Activated CD8-positive, alpha-beta memory T cell treated with anti-CD3 and anti-CD28 coated beads for 4 hours (primary cell): ENCODE measurements around the gene CPLANE2.
"Not testable (repeated sequence)": the region's sequence is repeated elsewhere in the genome, so short reads cannot be mapped to it uniquely, and the experiment has no call there.

ENCODE experiments used
- DNase-seq, 2 donors: peaks; one replicate each; pipeline ENCODE4 v3.0.0-alpha.2; 2020; ENCODE audit warnings: low read depth in 2 of 2

The CPLANE2 gene, protein sequence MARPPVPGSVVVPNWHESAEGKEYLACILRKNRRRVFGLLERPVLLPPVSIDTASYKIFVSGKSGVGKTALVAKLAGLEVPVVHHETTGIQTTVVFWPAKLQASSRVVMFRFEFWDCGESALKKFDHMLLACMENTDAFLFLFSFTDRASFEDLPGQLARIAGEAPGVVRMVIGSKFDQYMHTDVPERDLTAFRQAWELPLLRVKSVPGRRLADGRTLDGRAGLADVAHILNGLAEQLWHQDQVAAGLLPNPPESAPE

DNA sequence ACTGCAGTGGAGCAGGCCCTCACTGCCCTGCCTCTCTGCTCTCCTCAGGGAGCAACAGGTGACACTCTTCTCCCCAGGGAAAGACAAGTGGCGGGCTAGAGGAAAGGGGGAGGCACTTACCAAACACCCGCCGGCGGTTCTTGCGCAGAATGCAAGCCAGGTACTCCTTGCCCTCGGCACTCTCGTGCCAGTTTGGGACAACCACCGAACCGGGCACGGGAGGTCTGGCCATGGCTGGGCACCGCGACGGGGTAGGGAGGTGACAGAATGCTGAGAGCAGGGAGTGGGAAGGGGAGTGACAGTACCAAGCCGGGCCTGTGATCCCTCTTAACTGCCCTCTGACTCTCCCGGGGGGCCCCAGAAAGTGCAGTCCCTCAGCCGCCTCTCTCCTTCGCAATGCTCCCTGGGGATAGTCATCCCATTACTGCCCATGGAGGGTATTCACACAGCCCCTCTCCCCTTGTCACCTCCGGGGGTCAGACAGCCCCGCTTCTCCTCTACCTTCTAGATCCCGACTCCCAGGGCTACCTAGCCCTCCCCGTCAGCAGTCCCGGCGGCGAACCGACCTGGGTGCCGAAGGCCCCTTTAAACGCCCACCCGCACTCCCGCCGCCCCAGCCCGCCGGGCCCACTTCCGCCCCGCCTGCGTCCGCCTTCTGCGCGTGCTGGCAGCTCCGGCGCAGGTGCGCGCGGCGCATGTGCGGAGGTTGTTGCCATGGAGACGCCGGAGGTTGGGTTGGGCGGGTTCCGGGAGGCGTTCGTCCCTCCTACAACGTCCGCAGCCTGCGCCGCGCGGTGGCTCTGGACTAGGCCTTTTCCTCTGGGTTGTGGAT is at the start of gene CPLANE2:
Gene CPLANE2 (minus strand): TSS at position 673 of the 832 bp plus-strand sequence. CDS start 441 bp downstream, at position 232.
- DNase-seq = peak; percentile 90

DNA sequence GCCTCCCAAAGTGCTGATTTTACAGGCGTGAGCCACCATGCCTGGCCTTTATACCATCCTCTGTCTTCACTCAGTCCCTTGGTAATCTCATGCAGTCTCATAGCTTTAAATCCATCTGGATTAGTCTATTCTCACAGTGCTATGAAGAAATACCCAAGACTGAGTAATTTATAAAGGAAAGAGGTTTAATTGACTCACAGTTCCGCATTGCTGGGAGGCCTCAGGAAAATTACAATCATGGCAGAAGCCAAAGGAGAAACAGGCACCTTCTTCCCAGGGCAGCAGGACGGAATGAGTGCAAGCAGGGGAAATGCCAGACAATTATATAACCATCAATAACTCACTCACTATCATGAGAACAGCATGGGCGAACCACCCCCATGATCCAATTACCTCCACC is 49.1 kb upstream of the CPLANE2 start:
- no peak for DNase-seq

DNA sequence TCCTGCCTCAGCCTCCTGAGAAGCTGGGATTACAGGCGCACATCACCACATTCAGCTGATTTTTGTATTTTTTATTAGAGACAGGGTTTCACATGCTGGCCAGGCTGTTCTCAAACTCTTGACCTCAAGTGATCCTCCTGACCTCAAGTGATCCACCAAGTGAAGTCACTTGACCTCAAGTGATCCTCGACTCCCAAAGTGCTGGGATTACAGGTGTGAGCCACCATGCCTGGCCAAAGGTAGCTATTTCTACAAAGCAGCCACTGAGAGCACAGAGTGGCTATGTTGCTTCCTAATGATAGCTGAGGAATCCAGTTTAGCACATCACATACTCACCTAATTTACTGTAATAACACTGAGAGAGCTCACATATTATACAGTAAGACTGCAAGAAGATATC is 44.8 kb upstream of the CPLANE2 start:
- no peak for DNase-seq

DNA sequence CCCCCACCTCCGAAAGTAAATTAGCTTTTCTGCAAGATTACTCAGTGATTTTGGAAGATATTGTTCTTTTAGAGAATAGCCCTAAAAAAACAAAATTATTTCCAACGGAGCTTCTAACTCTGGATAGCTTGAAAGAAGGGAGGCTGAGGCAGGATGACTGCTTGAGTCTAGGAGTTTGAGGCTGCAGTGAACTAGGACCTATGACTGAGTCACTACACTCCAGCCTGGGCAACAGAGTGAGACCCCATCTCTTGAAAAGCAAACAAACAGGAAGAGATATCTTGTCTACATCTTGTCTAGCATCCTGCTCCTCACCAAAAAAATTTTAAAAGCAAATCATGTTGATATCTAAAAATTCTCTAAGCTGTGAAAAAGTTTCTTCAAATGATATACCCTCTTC is 42.2 kb upstream of the CPLANE2 start:
- no peak for DNase-seq

DNA sequence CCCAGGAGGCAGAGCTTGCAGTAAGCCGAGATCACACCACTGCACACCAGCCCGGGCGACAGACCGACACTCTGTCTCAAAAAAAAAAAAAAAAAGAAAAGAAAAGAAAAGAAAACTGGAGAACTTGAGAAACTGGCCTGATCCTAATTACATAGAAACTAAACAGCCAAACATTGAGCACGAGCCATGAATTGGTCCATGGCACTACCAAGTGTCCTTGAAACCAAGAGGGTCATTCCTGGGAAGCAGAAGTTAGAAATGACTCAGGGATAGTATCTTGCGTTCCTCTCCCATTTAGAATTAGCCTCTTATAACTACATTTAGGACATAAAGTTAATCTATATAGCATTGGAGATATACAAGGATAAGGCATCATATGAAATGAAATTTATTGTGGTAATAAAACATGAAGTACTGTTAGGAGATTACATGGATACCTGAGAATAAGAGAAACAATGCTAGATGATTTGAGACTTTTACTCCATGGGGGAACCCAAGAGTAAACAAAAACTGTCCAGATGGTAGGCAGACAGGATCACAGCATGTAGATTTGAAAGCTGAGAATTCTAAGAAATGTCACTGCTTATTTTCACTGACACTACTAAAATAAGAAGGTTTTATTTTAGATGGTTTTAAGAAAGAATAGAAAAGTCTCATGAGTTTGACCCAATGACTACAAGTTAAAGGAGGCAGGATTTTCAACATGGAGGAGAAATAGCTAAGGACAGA is 39.5 kb upstream of the CPLANE2 start:
- DNase-seq = no peak

DNA sequence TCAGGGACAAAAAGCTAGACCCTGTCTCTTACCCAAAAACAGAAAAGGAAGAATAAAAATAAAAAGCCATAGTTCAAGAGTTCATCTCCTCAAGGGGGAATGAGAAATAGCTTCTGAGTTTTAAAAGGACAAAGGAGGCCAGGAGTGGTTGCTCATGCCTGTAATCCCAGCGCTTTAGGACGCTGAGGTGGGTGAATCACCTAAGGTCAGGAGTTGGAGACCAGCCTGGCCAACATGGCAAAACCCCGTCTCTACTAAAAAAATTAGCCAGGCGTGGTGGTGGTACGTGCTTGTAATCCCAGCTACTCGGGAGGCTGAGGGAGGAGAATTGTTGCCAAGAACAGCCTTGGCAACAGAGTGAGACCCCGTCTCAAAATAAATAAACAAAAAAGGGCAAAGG is 38.6 kb upstream of the CPLANE2 start:
- no peak for DNase-seq

DNA sequence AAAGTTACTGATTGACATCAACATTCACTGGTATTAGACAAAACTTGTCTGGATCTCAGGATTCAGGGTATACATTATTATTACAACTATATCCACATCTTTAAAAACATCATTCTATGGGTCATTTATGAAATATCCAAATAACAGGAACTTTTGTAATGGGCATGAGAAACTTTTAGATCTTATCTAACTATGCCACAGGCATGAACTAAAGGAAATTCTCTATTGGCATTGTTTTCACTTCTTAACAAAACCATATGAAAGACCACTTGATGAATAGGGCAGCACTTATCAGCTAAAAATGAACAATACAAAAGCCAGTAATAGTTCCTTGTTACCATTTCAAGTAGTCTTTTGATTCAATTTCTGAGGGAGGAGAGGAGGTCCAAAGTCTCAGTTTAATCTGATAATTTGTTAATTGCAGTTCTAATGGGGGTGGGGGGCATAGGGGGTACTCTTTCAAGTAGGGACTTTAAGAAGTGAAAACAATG is 30.8 kb upstream of the CPLANE2 start:
- DNase-seq = no peak

DNA sequence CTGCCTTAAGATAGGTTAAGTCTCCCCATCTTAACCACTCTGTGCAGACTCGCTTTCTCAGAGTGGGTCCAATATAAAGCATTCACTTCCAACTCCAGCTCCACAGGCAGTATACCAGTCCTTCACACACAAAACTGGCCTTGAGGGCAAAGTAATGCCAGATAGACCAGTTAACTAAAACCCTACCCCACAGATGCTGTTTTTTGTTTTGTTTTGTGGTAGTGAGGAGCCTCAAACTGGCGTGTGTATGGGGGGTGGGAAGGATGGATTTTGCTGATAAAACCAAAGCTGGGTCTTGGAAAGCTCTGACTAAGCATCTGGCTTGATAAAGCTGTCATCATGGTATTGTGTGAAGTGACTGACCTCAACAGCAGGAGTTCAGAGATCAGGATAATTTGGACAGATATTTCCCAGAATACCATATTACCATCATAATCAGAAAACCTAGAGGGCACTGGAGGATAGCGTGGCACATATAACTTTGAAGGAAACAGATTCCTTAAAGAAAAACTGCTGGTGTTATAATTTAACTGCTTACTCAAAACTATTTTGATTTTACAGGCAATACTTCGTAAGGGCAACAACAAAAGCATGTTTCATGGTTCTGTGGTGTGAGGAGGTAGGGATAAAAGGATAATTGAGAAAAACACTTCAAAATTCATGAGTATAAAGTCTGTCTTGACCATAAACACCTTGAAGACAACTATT is 29.6 kb upstream of the CPLANE2 start:
- DNase-seq = no peak

DNA sequence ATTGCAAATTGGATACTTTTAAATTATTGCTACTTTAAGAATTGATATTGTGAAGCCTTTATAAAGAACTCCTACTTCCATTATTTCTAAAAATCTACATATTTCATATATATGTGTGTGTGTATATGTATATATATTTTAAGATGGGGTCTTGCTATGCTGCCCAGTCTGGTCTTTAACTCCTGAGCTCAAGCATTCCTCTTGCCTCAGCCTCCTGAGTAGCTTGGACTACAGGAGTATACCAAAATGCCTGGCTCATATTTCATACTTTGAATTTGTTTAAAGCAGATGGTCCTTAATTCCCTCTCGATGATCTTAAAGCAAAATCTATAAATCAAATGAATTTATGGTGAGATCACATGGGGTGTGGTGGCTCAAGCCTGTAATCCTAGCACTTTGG is 25.1 kb upstream of the CPLANE2 start:
- no peak for DNase-seq

DNA sequence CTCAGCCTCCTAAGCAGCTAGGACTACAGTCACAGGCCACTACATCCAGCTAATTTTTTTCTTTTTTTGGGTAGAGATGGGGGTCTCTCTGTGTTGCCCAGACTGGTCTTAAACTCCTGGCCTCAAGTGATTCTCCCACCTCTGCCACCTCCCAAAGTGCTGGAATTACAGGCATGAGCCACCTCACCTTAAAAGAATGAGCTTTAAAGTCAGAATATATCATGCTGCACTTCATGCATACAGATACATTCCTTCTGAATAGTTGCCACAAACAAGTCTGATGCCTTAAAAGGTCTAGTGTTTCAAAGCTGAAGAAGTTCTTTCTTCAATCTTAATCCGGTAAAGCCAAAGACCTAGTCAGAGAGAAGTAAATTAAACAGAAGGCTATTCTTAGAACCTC is 23.8 kb upstream of the CPLANE2 start:
- DNase-seq = no peak

DNA sequence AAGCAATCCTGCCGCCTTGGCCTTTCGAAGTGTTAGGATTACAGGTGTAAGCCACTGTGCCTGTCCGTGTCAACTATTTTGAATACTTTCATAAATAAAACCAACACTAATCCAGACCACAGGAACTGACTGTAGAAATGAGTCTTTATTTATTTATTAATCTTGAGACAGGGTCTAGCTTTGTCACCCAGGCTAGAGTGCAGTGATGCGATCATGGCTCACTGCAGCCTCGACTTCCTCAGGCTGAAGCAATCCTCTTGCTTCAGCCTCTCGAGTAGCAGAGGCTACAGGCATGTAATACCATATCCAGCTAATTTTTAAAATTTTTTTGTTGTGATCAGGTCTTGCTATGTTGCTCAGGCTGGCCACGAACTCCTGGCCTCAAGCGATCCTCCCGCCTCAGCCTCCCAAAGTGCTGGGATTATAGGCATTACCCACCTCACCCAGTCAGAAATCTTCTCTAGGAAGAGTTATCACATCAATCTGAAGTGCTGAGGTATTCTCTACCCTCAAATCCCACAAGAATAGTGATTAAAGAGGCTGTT is 21.7 kb upstream of the CPLANE2 start:
- DNase-seq = no peak

DNA sequence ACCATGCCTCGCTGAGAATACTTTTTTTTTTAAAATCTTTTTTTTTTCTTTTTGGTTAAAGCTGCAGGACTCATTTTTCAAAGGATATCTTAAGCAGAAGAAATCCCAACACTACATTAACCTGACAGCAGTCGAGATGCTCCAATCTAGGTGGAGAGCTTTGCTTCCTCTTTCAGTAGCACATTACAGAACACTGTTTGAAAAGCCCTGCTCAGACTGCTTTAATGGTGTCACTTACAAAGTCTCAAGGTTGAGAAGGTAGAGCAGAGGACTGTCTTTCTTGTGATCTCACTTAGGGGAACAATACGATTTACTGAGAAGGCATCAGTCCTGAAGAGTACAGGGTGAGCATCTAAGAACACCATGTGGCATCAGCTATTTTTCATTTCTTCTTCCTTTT is 21.0 kb upstream of the CPLANE2 start:
- no peak for DNase-seq

DNA sequence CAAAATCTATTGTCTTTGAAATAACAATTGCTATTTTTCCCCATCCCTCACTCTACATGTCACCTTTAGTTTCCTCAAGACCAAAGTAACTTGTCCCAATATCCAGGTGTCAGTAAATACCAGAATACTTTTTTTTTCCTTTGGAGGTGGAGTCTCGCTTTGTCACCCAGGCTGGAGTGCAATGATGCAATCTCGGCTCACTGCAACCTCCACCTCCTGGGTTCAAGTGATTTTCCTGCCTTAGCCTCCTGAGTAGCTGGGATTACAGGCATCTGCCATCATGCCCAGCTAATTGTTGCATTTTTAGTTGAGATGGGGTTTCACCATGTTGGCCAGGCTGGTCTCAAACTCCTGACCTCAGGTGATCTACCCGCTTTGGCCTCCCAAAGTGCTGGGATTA is 20.6 kb upstream of the CPLANE2 start:
- DNase-seq = not testable (repeated sequence)

DNA sequence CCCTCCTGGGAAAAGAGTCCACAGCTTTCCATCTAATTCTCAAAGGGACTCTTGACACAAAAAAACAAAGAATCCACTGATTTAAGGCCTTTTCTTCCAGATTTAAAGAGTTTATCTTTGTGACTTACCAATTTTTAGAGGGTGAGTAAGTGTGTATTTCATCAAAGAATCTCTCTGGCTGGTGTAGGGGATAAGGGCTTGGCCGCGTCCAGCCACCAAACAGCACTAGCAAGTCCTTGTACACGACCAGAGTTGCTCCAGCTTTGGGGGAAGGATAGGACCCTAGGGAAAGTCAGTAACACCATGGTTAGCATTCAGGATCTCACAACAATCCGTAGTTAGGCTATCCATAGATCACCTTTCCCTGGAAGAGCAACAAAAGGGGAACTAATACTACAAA is 19.5 kb upstream of the CPLANE2 start:
- DNase-seq = no peak

DNA sequence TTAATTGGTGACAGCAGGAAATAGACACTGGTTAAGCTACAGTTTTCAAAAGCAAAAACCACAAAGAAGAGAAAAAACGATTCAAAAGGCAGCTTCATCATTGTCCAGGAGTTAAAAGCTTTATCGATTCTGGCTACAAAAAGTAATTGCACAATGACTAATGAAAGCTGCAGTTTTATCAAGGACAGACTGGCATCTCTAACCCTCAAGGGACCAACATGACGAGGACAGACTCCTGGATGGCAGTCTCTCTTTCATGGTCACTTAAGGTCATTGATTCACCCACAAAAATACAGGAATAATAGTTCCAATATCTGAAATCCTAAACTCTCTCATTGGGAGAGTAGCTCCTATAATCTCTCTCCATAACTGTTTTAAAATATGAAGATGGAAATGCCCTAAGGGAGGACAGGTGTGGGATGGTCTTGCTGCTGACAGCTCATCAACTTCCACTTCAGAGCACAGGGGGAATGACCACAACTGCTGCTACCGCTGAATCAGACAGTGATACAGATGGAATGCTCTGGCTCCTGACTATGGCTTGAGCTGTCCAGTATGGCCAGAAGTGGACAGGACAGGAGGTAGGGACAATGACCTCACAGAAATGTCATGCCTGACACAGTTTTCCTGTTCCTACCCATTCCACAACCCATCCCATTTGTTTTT is 17.4 kb upstream of the CPLANE2 start:
- no peak for DNase-seq

DNA sequence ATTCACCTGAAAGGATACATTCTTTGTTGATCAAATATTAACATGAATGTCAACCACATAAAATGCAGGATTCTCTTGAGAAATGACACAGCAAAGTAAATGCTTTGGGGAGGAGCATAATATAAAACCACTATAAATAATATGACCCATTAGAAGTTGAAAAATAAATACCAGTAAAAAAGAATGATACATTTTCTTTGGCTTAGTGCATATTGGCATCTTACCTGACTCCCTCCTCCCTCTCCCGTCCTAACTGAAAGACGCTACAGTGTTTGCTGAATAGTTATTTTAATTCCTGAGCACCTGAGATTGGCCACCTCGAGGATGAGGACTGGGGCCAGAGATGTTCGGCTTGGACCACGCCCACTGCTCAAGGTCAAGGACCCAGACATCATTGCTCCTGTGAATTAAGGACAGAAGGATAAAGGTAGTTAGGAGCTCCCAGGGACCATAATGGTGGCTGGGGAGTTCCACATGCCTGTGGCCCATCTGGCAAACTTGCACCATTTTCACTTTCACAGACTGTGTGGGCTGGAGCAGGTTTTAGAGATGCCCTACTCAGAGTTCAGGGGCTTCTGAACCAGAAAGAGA is 16.4 kb upstream of the CPLANE2 start:
- no peak for DNase-seq

DNA sequence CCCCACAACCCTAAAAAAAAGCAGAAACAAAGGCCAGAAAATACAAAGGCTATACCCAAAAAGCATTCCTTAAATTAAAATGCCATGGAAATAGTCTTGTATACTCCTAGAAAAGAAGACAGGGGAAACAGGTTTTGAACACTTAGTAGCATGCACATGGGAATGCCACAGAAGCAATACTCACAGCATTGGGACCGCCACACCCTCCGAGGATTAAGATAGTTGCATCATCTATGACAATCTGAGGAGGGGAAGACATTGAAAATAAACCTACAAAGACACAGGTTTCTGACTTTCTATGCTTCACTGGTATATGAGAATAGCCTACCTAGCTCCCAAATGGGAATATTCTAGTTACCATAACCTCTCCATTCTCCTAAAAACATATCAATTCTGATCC is 15.9 kb upstream of the CPLANE2 start:
- DNase-seq = no peak

DNA sequence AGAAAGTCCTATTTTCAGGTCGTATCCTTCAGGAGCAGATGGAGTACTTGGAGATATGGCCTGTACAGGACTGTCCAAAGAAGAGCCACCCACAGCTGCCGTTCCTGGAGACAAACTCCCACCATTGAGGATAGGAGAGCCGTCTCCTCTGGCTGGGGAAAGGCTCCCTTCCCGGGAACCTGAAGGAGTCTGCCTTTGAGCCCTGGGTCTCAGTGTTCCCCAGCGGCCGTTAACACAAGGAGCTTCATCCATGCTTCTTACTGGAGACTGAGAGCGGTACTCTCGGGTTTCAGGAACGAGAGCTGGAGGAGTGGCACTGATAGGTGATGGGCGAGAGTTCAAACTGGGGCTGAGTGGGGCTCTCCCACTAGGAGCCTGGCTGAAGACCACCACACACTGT is 14.4 kb upstream of the CPLANE2 start:
- DNase-seq = no peak

DNA sequence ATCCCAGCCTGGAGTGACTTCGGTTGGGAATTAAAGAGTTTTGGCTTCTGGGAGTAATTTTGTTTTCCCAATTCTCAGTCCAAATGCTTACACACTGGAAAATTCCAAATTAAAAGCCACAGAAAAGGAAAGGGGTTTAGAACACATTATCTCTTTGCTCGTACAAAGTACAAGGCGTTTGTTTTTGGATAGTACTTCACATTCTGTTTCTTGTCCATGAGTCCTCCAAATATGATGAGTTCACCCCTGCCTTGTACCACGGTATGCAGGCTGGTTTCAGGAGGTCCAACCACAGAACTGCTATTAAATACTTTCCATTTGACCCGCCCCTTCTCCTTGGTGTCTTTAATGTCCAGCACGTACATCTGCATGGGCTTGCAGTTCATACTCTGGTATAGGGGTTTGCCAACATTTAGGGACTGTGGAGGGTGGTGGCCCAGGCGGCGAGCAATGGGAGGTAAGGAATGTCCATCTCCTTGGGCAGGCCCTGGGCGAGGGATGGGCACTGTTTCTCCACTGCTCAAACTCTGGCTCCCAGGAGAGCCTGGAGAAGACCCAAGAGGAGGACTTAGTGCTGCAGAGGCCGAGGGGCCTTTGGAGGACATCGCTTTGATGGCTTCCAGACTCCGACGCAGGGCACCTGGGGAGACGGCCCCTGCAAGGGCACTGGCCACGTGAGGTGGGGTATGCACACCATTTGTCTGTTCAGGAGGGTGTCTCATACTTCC is 13.7 kb upstream of the CPLANE2 start:
- no peak for DNase-seq
